SU-DHL-6 (cell line): ENCODE data around the gene EVI5.

Source experiments
- CTCF ChIP-seq: fragments of 200-600 bp; sonication (generic); IDR thresholded peaks from one replicate; pipeline ENCODE4 v1.5.1; 2017; ENCODE audit warnings: antibody characterized with exemption, mild to moderate bottlenecking, low read length, moderate library complexity; ENCODE audit not compliant: insufficient read depth, poor library complexity, severe bottlenecking
- EZH2phosphoT487 ChIP-seq: fragments of 200-600 bp; sonication (generic), shearing (Covaris generic); conservative IDR thresholded peaks from 2 replicates; pipeline ENCODE4 v1.6.1; 2018; ENCODE audit warnings: mild to moderate bottlenecking, antibody characterized with exemption, low read length, moderate library complexity, mixed read lengths

GRCh38 chr1:92695104-92695503 is 89.8 kb downstream of the EVI5 start:
- no peak for TF ChIP-seq CTCF
- TF ChIP-seq EZH2phosphoT487: no peak
